HCT116 (cell line): ENCODE measurements around the gene LRP1. TPM values are rescaled to one million over a fixed set of nuclear protein-coding genes. Genes with fewer than 3 reads are reported as not detected.
A peak's percentile ranks its signal among the peaks of the same experiment; 100 is the strongest.

Experiments
- ATAC-seq: fragments of 200-7000 bp; cut with Tn5 transposase; 2 replicates; pipeline ENCODE4 v1.9.1; 2020; ENCODE audit warnings: mild to moderate bottlenecking, moderate library complexity
- BruUV-seq: library from RNA; stranded (reverse); fragments of 400-500 nt; replicated peaks from 2 replicates; lab custom pipeline; 2021; lab: Mats Ljungman, UMichigan
- CTCF ChIA-PET: fragments of 300-600 bp; sonication (Branson Sonifier 250); formaldehyde crosslinking; loops from one replicate; lab custom pipeline; 2021; ENCODE audit warnings: antibody characterized with exemption; lab: Charles Lee
- POLR2A ChIA-PET: fragments of 300-600, 350-600 bp; sonication (Branson Sonifier 250); formaldehyde crosslinking; loops from one replicate; lab custom pipeline; 2021; ENCODE audit warnings: antibody characterized with exemption; lab: Charles Lee
- RAD21 ChIA-PET, 2 experiments: fragments of 300-600 bp; sonication (Branson Sonifier 250); formaldehyde crosslinking; loops; one replicate each; lab custom pipeline; 2023; ENCODE audit warnings: low total read pairs in 2 of 2; ENCODE audit not compliant: uncharacterized antibody in 2 of 2, unreplicated experiment in 2 of 2, low non-redundant PET in 1 of 2; lab: Charles Lee
- DNase-seq: peaks from one replicate; pipeline ENCODE4 v3.0.0-alpha.2; 2010; ENCODE audit warnings: low read depth, low spot score
- H2AFZ ChIP-seq: fragments of 200-600 bp; shearing (Covaris generic), sonication (generic); 2 replicates; pipeline ENCODE4 v1.6.1; 2017; ENCODE audit warnings: low read depth, mixed run types, mixed read lengths, antibody characterized with exemption, low read length; ENCODE audit not compliant: poor library complexity, severe bottlenecking
- H3K27ac ChIP-seq: 2 replicates; pipeline ENCODE4 v1.5.1; 2012; ENCODE audit warnings: low read depth, low read length
- H3K27me3 ChIP-seq: fragments of 200-600 bp; sonication (generic); 2 replicates; pipeline ENCODE4 v1.6.1; 2016; ENCODE audit warnings: mixed run types, low read length, mixed read lengths; ENCODE audit not compliant: insufficient read depth
- H3K36me3 ChIP-seq, 2 experiments: fragments of 200-500 bp in 1 of 2; fragments of 200-600 bp in 1 of 2; sonication (Bioruptor generic) in 1 of 2; sonication (generic) in 1 of 2; 2 replicates each; pipeline versions ENCODE4 v1.5.1 to v1.6.1; 2014 to 2016; ENCODE audit warnings: low read length in 2 of 2, inconsistent platforms in 1 of 2, mixed read lengths in 1 of 2, mixed run types in 1 of 2; ENCODE audit not compliant: insufficient read depth in 2 of 2, control insufficient read depth in 1 of 2
- H3K4me1 ChIP-seq, 2 experiments: fragments of 200-600 bp in 1 of 2; sonication (generic) in 1 of 2; 2 replicates each; pipeline versions ENCODE4 v1.5.1 to v1.6.1; 2012 to 2017; ENCODE audit warnings: low read length in 2 of 2, inconsistent platforms in 1 of 2, mild to moderate bottlenecking in 1 of 2, mixed read lengths in 1 of 2, mixed run types in 1 of 2, moderate library complexity in 1 of 2; ENCODE audit not compliant: insufficient read depth in 2 of 2, control insufficient read depth in 1 of 2
- H3K4me2 ChIP-seq: fragments of 200-600 bp; sonication (generic); 2 replicates; pipeline ENCODE4 v1.6.1; 2017; ENCODE audit warnings: mixed run types, low read length, mixed read lengths
- H3K4me3 ChIP-seq, 2 experiments: fragments of 200-600 bp in 1 of 2; sonication (generic) in 1 of 2; replicated peaks in 1 of 2; 2 replicates each; pipeline ENCODE4 v1.5.1; 2011 to 2016; ENCODE audit warnings: low read length in 2 of 2, control low read depth in 1 of 2, low read depth in 1 of 2, mild to moderate bottlenecking in 1 of 2, mixed read lengths in 1 of 2, mixed run types in 1 of 2
- H3K79me2 ChIP-seq: fragments of 200-600 bp; sonication (generic); 2 replicates; pipeline ENCODE4 v1.6.1; 2017; ENCODE audit warnings: mild to moderate bottlenecking, mixed run types, low read length, moderate library complexity, mixed read lengths; ENCODE audit not compliant: insufficient read depth
- H3K9ac ChIP-seq: fragments of 200-600 bp; sonication (generic); 2 replicates; pipeline ENCODE4 v1.6.1; 2016; ENCODE audit warnings: low read length, mixed read lengths
- H3K9me2 ChIP-seq: fragments of 200-600 bp; sonication (generic), shearing (Covaris generic); 2 replicates; pipeline ENCODE4 v1.6.1; 2017; ENCODE audit warnings: mixed run types, mild to moderate bottlenecking, moderate library complexity; ENCODE audit not compliant: insufficient read depth
- H3K9me3 ChIP-seq, 2 experiments: fragments of 200-500 bp in 1 of 2; fragments of 200-600 bp in 1 of 2; sonication (Bioruptor generic) in 1 of 2; sonication (generic) in 1 of 2; 2 replicates each; pipeline ENCODE4 v1.6.1; 2014 to 2017; ENCODE audit warnings: low read length in 2 of 2, mixed read lengths in 2 of 2, inconsistent platforms in 1 of 2, low read depth in 1 of 2, mild to moderate bottlenecking in 1 of 2, mixed run types in 1 of 2, moderate library complexity in 1 of 2; ENCODE audit not compliant: control insufficient read depth in 1 of 2, insufficient read depth in 1 of 2
- H4K20me1 ChIP-seq: fragments of 200-600 bp; sonication (generic), shearing (Covaris generic); 2 replicates; pipeline ENCODE4 v1.6.1; 2017; ENCODE audit warnings: mixed run types, mild to moderate bottlenecking, moderate library complexity; ENCODE audit not compliant: insufficient read depth
- CTCF ChIP-seq, 3 experiments: fragments of 200-600 bp in 1 of 3; sonication (generic) in 1 of 3; IDR thresholded peaks in 2 of 3; conservative IDR thresholded peaks in 1 of 3; 2 replicates each; pipeline ENCODE4 v1.5.1; 2012 to 2017; ENCODE audit warnings: low read depth in 2 of 3, low read length in 2 of 3, antibody characterized with exemption in 1 of 3, borderline replicate concordance in 1 of 3, control low read depth in 1 of 3, mild to moderate bottlenecking in 1 of 3, mixed read lengths in 1 of 3, mixed run types in 1 of 3, moderate library complexity in 1 of 3; ENCODE audit not compliant: insufficient read depth in 1 of 3
- ELF1 ChIP-seq: IDR thresholded peaks from 2 replicates; pipeline ENCODE4 v1.6.1; 2012; ENCODE audit warnings: low read depth, borderline replicate concordance
- EZH2 ChIP-seq: fragments of 200-600 bp; sonication (generic); IDR thresholded peaks from 2 replicates; pipeline ENCODE4 v1.6.1; 2017; ENCODE audit warnings: antibody characterized with exemption, mixed run types
- FOSL1 ChIP-seq: IDR thresholded peaks from 2 replicates; pipeline ENCODE4 v1.6.1; 2012; ENCODE audit warnings: low read depth
- POLR2AphosphoS5 ChIP-seq: IDR thresholded peaks from 2 replicates; pipeline ENCODE4 v1.6.1; 2011; ENCODE audit warnings: mild to moderate bottlenecking, low read depth, low read length, moderate library complexity
- SIN3A ChIP-seq: IDR thresholded peaks from 2 replicates; pipeline ENCODE4 v1.6.1; 2012; ENCODE audit warnings: low read depth
- ZFX ChIP-seq: fragments of 450-650 bp; IDR thresholded peaks from 2 replicates; pipeline ENCODE4 v1.6.1; 2017
- intact Hi-C: fragments of 100-400 bp; cut with micrococcal nuclease; formaldehyde crosslinking; loops from 2 replicates; pipeline ENCODE4 v1.10.0; 2022
- total RNA-seq: library from RNA; stranded (reverse); gene quantifications from one replicate; pipeline ENCODE4 v1.2.1, GENCODE V29; 2021; ENCODE audit not compliant: unreplicated experiment

The LRP1 gene
- total RNA-seq, 1 experiment from 2014 or later = 12.0 TPM

- Histone ChIP-seq H2AFZ (peak overlapping the region; percentile 46), H4K20me1 (no peaks in the 10 kb centered on the region), H3K4me1 (peaks cover 42 to 65% of the 10 kb centered on the region in 2 experiments), H3K4me3 (peak overlapping the region; percentile 48 to 60), H3K36me3 (no peaks in the 10 kb centered on the region), H3K9me3 (no peaks in the 10 kb centered on the region), H3K27me3 (peaks cover 4% of the 10 kb centered on the region; the same call in 1 of the 2 replicates), H3K27ac (no peak overlapping the region), H3K9ac (peak overlapping the region; percentile 44), H3K79me2 (no peaks in the 10 kb centered on the region), H3K4me2 (peak overlapping the region; percentile 95), H3K9me2 (no peaks in the 10 kb centered on the region)
- DNase-seq (peak; percentile 56), ATAC-seq (peak; percentile 45)
- intact Hi-C loops = loop anchor here (1.0 to 10.0 kb wide), 2 partner anchors 30 to 118 kb away; partner anchors contain the start of gene LRP1
- BruUV-seq = no TSS peak
- TF ChIP-seq POLR2AphosphoS5 (no peak), SIN3A (no peak), ELF1 (no peak), ZFX (peak; percentile 19; the same call in 1 of the 2 replicates), CTCF (IDR thresholded peaks at IDR 0.05 in 2 of 3, conservative IDR thresholded peaks at IDR 0.05 in 1 of 3; ENCODE audit: borderline replicate concordance in 1 of 3, insufficient read depth in 1 of 3, low read depth in 2 of 3, low read length in 2 of 3) (peak in 2 of 3 experiments; percentile 68 to 83; a peak in 4 of 6 replicates), FOSL1 (no peak), EZH2 (no peak)
- ChIA-PET CTCF (interaction anchor here (0.6 to 4.6 kb wide), 31 partner anchors 9 to 737 kb away, joined by 3 to 103 read pairs (median 6); partner anchors contain the start of genes INHBE, LRP1, NXPH4 and SHMT2), RAD21 (interaction anchor here (0.6 to 2.1 kb wide), 5 partner anchors 17 to 164 kb away, joined by 3 to 13 read pairs (median 4); partner anchors contain the start of gene NXPH4 (in 1 of the 2)), POLR2A (interaction anchor here (0.6 to 1.7 kb wide), 6 partner anchors 14 to 600 kb away, joined by 3 to 8 read pairs (median 4); partner anchors contain the start of genes SHMT2 and STAT6)
These were observed 114.6 kb downstream of the LRP1 start for GRCh38 chr12:57242691-57243454.
